HEK293 (cell line): ENCODE measurements around the gene IL13RA2.

Experiments
- CTCF ChIA-PET: fragments of 350-600 bp; formaldehyde crosslinking; extraction: SDS; loops from one replicate; lab custom pipeline; 2021; ENCODE audit warnings: antibody characterized with exemption; lab: Yijun Ruan, JAX
- POLR2A ChIA-PET: fragments of 300-600 bp; formaldehyde crosslinking; extraction: SDS; loops from one replicate; lab custom pipeline; 2020; ENCODE audit warnings: antibody characterized with exemption, inconsistent platforms; lab: Yijun Ruan, JAX
- H3K27ac ChIP-seq: fragments of 200-500 bp; sonication (Bioruptor generic); 2 replicates; pipeline ENCODE4 v1.5.1; 2014; ENCODE audit warnings: low read depth, low read length, control low read depth, inconsistent platforms; ENCODE audit errors: extremely low read depth
- H3K36me3 ChIP-seq, 2 experiments: fragments of 200-500 bp in 1 of 2; sonication (Bioruptor generic) in 1 of 2; 1 replicate in 1 of 2; 2 replicates in 1 of 2; pipeline ENCODE4 v1.5.1; 2014 to 2017; ENCODE audit warnings: inconsistent platforms in 2 of 2, low read length in 2 of 2; ENCODE audit not compliant: control insufficient read depth in 2 of 2, insufficient read depth in 1 of 2
- H3K4me1 ChIP-seq: fragments of 200-500 bp; sonication (Bioruptor generic); 2 replicates; pipeline ENCODE4 v1.5.1; 2014; ENCODE audit warnings: mild to moderate bottlenecking, low read length, inconsistent platforms; ENCODE audit not compliant: control insufficient read depth, insufficient read depth
- H3K4me3 ChIP-seq: 2 replicates; pipeline ENCODE4 v1.5.1; 2011; ENCODE audit warnings: low read depth, mild to moderate bottlenecking, control low read depth, low read length, moderate library complexity
- H3K9me3 ChIP-seq: fragments of 200-500 bp; sonication (Bioruptor generic); 2 replicates; pipeline ENCODE4 v1.5.1; 2014; ENCODE audit warnings: low read depth, low read length, inconsistent platforms; ENCODE audit not compliant: control insufficient read depth, insufficient read depth
- ZBTB21 ChIP-seq: fragments of 450-650 bp; formaldehyde crosslinking; IDR thresholded peaks from 2 replicates; pipeline ENCODE4 v1.5.1; 2017; ENCODE audit warnings: missing biosample characterization, missing genetic modification characterization
- ZBTB48 ChIP-seq: fragments of 450-650 bp; formaldehyde crosslinking; IDR thresholded peaks from 2 replicates; pipeline ENCODE4 v1.5.1; 2016; ENCODE audit warnings: missing biosample characterization, missing genetic modification characterization
- ZNF10 ChIP-seq: fragments of 450-650 bp; formaldehyde crosslinking; IDR thresholded peaks from 2 replicates; pipeline ENCODE4 v1.5.1; 2017; ENCODE audit warnings: missing biosample characterization, missing genetic modification characterization
- ZNF274 ChIP-seq, 2 experiments: fragments of 200-500 bp in 1 of 2; fragments of 450-650 bp in 1 of 2; sonication (Bioruptor generic) in 1 of 2; formaldehyde crosslinking in 1 of 2; IDR thresholded peaks; 2 replicates each; pipeline versions ENCODE4 v1.5.1 to v1.6.1; 2014 to 2016; ENCODE audit warnings: borderline replicate concordance in 1 of 2, inconsistent platforms in 1 of 2, low read length in 1 of 2, missing biosample characterization in 1 of 2, missing genetic modification characterization in 1 of 2
- ZNF473 ChIP-seq: fragments of 450-650 bp; formaldehyde crosslinking; IDR thresholded peaks from 2 replicates; pipeline ENCODE4 v1.5.1; 2017; ENCODE audit warnings: missing biosample characterization, missing genetic modification characterization
- ZNF501 ChIP-seq: fragments of 450-650 bp; formaldehyde crosslinking; IDR thresholded peaks from 2 replicates; pipeline ENCODE4 v1.5.1; 2016; ENCODE audit warnings: missing biosample characterization, missing genetic modification characterization
- ZNF558 ChIP-seq: fragments of 450-650 bp; formaldehyde crosslinking; IDR thresholded peaks from 2 replicates; pipeline ENCODE4 v1.5.1; 2016; ENCODE audit warnings: missing biosample characterization, missing genetic modification characterization
- ZNF664 ChIP-seq: fragments of 450-650 bp; formaldehyde crosslinking; IDR thresholded peaks from 2 replicates; pipeline ENCODE4 v1.5.1; 2016; ENCODE audit warnings: missing biosample characterization, missing genetic modification characterization
- ZNF677 ChIP-seq: fragments of 450-650 bp; IDR thresholded peaks from 2 replicates; pipeline ENCODE4 v1.5.0; 2018; ENCODE audit warnings: missing biosample characterization, mild to moderate bottlenecking, missing genetic modification characterization, moderate library complexity
- ZNF791 ChIP-seq: fragments of 450-650 bp; formaldehyde crosslinking; IDR thresholded peaks from 2 replicates; pipeline ENCODE4 v1.5.1; 2016; ENCODE audit warnings: missing biosample characterization, missing genetic modification characterization
- TF ChIP-seq, protein P1 (sequence below): fragments of 450-650 bp; formaldehyde crosslinking; IDR thresholded peaks from 2 replicates; pipeline ENCODE4 v1.5.1; 2016; ENCODE audit warnings: missing biosample characterization, missing genetic modification characterization
- TF ChIP-seq, protein P2 (sequence below): IDR thresholded peaks from 2 replicates; pipeline ENCODE4 v1.6.1; 2011; ENCODE audit warnings: mild to moderate bottlenecking, low read depth, low read length, borderline replicate concordance
- TF ChIP-seq, protein P3 (sequence below): fragments of 450-650 bp; formaldehyde crosslinking; conservative IDR thresholded peaks from 2 replicates; pipeline ENCODE4 v1.5.1; 2016; ENCODE audit warnings: low read depth, missing biosample characterization, missing genetic modification characterization

The IL13RA2 gene

DNA sequence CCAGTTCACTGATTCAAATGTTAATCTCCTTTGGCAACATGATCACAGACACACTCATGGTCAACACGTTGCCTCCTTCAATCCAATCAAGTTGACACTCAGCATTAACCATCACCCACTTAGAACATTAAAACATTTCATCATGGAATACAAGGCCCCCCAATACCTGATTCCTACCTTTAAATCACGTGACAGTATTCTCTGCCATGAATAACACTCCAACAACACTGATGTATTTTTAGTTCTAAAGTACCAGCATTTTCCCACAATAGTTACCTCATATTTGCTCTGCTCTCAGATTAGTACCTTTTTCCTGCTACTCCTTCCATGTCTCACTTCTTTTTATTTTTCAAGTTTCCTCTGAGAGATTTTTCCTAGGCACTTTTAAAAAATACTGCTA is 19.6 kb downstream of the IL13RA2 start:
- no peaks in the 10 kb centered on the region for H3K9me3 ChIP-seq
- H3K4me3 ChIP-seq = no peak overlapping the region
- H3K4me1 ChIP-seq = no peaks in the 10 kb centered on the region
- POLR2A ChIA-PET = no interaction called here
- H3K27ac ChIP-seq = no peak overlapping the region
- TF ChIP-seq ZNF558 (no peak), ZNF10 (tag by site-specific recombination) (no peak), ZNF274 (IDR thresholded peaks at IDR 0.05; ENCODE audit: low read length) (no peak), ZNF274 (tag by site-specific recombination; IDR thresholded peaks at IDR 0.05; ENCODE audit: borderline replicate concordance) (no peak), ZNF501 (tag by site-specific recombination) (no peak), ZBTB48 (tag by site-specific recombination) (no peak), ZNF473 (tag by site-specific recombination) (no peak)
- TF ChIP-seq, protein P1, sequence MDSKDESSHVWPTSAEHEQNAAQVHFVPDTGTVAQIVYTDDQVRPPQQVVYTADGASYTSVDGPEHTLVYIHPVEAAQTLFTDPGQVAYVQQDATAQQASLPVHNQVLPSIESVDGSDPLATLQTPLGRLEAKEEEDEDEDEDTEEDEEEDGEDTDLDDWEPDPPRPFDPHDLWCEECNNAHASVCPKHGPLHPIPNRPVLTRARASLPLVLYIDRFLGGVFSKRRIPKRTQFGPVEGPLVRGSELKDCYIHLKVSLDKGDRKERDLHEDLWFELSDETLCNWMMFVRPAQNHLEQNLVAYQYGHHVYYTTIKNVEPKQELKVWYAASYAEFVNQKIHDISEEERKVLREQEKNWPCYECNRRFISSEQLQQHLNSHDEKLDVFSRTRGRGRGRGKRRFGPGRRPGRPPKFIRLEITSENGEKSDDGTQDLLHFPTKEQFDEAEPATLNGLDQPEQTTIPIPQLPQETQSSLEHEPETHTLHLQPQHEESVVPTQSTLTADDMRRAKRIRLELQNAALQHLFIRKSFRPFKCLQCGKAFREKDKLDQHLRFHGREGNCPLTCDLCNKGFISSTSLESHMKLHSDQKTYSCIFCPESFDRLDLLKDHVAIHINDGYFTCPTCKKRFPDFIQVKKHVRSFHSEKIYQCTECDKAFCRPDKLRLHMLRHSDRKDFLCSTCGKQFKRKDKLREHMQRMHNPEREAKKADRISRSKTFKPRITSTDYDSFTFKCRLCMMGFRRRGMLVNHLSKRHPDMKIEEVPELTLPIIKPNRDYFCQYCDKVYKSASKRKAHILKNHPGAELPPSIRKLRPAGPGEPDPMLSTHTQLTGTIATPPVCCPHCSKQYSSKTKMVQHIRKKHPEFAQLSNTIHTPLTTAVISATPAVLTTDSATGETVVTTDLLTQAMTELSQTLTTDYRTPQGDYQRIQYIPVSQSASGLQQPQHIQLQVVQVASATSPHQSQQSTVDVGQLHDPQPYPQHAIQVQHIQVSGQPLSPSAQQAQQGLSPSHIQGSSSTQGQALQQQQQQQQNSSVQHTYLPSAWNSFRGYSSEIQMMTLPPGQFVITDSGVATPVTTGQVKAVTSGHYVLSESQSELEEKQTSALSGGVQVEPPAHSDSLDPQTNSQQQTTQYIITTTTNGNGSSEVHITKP = no peak
- TF ChIP-seq, protein P2, sequence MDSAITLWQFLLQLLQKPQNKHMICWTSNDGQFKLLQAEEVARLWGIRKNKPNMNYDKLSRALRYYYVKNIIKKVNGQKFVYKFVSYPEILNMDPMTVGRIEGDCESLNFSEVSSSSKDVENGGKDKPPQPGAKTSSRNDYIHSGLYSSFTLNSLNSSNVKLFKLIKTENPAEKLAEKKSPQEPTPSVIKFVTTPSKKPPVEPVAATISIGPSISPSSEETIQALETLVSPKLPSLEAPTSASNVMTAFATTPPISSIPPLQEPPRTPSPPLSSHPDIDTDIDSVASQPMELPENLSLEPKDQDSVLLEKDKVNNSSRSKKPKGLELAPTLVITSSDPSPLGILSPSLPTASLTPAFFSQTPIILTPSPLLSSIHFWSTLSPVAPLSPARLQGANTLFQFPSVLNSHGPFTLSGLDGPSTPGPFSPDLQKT = no peak
- TF ChIP-seq, all 188 proteins: peak for 0
- no peaks in the 10 kb centered on the region for H3K36me3 ChIP-seq
- CTCF ChIA-PET = no interaction called here

DNA sequence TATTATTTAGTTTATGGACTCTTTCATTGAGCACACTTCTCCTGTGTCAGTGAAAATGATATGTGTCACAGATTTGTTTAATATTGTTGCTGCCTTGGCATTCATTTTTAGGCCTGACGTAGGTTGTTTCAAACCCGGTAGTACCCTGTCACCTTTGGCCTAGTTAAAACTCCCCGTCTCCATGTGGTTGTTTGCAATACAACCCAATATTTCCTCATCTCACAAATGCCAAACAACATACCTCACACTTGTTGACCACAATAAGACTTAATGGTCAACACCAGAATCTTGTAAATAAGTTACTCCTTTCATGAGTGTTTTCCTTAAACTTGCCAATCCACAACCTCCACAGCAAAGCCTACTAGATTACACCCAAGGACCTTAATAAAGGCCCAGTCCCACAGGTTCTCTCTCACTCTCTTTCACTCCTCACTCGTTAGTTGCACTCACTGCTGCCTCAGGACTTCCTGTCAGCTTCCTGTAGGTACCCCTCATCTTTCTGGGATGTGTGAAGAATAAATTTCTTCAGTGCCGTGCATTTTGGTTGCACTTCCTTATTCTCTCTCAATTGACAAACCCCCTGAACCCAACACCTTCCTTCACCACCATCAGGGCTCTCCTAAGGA is 31.3 kb downstream of the IL13RA2 start:
- Histone ChIP-seq H3K36me3 (no peaks in the 10 kb centered on the region), H3K9me3 (no peaks in the 10 kb centered on the region), H3K27ac (no peak overlapping the region), H3K4me3 (no peak overlapping the region), H3K4me1 (no peaks in the 10 kb centered on the region)
- TF ChIP-seq, protein P3, sequence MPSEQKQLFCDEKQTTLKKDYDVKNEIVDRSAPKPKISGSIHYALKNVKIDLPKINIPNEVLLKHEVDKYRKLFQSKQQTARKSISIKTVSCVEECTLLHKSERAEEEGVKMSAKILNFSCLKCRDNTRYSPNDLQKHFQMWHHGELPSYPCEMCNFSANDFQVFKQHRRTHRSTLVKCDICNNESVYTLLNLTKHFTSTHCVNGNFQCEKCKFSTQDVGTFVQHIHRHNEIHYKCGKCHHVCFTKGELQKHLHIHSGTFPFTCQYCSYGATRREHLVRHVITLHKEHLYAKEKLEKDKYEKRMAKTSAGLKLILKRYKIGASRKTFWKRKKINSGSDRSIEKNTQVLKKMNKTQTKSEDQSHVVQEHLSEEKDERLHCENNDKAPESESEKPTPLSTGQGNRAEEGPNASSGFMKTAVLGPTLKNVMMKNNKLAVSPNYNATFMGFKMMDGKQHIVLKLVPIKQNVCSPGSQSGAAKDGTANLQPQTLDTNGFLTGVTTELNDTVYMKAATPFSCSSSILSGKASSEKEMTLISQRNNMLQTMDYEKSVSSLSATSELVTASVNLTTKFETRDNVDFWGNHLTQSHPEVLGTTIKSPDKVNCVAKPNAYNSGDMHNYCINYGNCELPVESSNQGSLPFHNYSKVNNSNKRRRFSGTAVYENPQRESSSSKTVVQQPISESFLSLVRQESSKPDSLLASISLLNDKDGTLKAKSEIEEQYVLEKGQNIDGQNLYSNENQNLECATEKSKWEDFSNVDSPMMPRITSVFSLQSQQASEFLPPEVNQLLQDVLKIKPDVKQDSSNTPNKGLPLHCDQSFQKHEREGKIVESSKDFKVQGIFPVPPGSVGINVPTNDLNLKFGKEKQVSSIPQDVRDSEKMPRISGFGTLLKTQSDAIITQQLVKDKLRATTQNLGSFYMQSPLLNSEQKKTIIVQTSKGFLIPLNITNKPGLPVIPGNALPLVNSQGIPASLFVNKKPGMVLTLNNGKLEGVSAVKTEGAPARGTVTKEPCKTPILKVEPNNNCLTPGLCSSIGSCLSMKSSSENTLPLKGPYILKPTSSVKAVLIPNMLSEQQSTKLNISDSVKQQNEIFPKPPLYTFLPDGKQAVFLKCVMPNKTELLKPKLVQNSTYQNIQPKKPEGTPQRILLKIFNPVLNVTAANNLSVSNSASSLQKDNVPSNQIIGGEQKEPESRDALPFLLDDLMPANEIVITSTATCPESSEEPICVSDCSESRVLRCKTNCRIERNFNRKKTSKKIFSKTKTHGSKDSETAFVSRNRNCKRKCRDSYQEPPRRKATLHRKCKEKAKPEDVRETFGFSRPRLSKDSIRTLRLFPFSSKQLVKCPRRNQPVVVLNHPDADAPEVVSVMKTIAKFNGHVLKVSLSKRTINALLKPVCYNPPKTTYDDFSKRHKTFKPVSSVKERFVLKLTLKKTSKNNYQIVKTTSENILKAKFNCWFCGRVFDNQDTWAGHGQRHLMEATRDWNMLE (tag by site-specific recombination) = no peak
- TF ChIP-seq ZNF791 (tag by site-specific recombination) (no peak), ZNF677 (tag by site-specific recombination) (no peak), ZNF664 (no peak), ZBTB21 (tag by site-specific recombination) (no peak)
- POLR2A ChIA-PET = no interaction called here
- CTCF ChIA-PET = no interaction called here
